ENCODE measurements around the gene PCDH9.
"Not testable (repeated sequence)": the region's sequence is repeated elsewhere in the genome, so short reads cannot be mapped to it uniquely, and the experiment has no call there.

PCDH9 gene

GRCh38 chr13:66807251-66807650 lies 422.9 kb downstream of the PCDH9 start:
- DNase-seq: no peak

DNA sequence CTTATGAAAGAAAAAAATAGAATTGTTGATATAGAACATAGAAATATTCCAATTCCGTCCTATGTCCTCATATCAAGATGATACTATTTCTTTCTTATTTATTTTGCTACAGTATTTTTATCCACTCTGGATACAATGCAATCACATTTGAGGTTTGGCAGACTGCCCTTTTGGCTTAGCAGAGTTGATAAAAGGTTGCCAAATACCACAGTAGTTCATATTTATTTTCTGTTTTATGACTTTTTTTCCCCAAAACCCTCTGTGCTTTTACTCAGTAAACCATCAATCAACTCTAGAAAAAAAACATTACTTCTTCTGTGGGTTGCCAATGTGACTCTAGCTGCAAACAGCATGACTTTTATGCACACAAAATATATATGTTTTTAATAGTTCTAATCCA lies 424.5 kb downstream of the PCDH9 start:
- no peak for DNase-seq

- no peak for DNase-seq
These were observed 426.2 kb downstream of the PCDH9 start for GRCh38 chr13:66803808-66804456.

DNA sequence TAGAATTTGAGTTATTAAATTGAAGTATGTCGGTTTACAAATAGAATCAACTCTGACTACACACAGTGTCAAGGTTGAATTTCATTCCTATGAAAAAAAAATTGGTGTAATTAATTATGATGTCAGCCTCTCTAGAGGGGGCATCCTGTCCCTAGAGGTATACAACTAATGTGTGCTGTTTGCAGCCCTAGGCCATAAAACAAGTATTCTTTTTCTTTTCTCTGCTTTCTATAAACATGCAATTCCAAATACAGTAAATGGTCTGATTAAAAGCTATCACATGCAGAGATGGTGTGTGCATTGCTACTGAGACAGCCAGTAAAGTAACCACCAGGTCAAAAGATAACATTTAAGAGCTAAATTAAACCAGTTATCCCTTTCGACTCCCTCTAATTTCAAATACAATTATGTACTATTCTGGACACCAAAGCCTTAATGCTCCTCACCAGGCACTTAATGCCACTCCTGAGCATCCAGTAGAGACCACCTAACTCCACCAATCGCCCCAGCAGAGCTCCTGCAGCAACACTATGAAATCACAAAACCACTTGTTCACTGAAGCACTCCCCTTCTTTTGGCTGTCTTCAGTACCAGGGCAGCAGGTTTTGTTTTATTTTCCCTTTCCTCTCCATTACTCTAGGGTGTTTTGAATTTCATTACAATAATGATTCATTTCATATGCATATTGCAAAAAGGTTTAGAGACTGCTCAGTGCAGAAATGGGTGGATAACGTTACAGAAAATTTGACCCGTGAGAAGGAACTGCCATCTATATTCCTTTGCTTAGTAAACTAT lies 426.9 kb downstream of the PCDH9 start:
- no peak for DNase-seq

GRCh38 chr13:66795636-66796035 lies 434.5 kb downstream of the PCDH9 start:
- DNase-seq: no peak

- DNase-seq: no peak
These were observed 435.6 kb downstream of the PCDH9 start for GRCh38 chr13:66794340-66795031.

GRCh38 chr13:66790861-66791260 lies 439.3 kb downstream of the PCDH9 start:
- DNase-seq: no peak

DNA sequence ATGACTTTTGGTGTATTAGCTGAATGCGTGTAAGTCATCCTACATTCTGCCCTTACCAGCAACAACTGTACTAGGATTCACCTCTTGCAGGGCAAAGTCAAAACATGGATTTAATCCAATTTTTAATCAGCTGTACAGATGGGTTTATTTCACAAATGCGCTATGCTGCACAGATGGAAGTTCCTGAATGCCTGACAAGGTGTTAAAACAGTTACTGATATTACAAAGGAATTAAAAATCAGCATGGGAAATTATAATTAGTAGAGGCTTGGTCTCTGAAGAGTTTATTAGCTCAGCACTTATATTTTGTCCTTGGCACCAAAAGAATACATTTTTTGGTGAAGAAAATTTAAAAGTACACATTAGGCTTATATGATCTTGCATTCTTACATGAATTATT lies 448.9 kb downstream of the PCDH9 start:
- no peak for DNase-seq

- no peak for DNase-seq
These were observed 449.3 kb downstream of the PCDH9 start for GRCh38 chr13:66780814-66781213.

DNA sequence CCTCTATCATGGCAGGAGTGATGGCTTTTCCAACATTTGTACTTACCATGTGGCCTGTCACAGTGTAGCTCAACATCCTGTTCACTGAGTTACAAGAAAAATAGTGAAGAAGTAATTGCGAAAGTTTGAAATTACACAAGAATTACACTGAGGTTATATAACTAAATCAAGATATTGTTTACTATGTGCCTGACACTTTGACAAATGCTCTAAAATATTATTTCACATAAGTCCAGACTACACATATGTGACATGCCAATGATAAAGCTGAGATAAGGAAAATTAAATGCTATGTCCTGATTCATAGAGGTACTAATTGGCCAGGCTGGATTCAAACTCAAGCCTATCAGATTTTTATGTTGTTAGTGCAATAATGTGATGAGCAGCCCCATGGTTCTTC lies 451.7 kb downstream of the PCDH9 start:
- no peak for DNase-seq

- DNase-seq: no peak
These were observed 454.9 kb downstream of the PCDH9 start for GRCh38 chr13:66775196-66775595.

GRCh38 chr13:66774046-66774445 lies 456.1 kb downstream of the PCDH9 start:
- DNase-seq: no peak

DNA sequence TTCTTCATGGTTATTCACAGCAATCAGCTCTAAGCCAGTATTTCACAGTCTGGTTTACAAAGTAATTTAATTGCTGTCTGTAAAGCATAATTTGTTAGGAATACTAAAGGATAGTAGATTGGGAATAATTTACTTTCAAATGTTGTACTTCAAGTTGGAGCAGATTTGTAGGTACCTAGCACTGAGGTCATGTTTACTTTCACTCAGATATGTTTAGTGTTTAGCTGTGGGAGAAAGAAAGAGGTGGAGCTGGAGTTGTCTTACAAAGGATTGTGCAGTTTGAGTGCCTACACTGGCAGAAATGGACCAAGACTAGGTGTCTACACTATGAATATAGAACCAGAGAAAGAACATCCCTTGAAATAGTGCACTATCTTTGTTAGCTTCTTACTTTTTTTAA lies 464.6 kb downstream of the PCDH9 start:
- DNase-seq: no peak

- DNase-seq: not testable (repeated sequence)
These were observed 469.5 kb downstream of the PCDH9 start for GRCh38 chr13:66760678-66761077.

DNA sequence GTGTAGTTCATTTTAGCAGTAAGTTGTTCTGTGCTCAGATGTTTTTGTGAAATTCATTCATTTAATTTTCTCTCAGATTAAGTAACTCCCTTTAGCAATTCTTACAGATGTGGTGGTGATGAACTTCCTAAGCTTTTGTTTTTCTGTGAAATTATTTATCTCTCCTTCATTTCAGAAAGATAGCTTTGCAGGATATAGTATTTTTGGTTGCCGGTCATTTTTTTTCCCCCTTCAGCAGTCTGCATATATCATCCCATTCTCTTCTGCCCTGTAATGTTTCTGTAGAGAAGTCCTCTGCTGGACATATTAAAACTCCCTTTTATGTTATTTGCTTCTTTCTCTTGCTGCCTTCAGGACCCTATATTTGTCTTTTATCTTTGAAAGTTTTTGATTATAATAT lies 470.2 kb downstream of the PCDH9 start:
- DNase-seq: no peak

- DNase-seq: no peak
These were observed 478.4 kb downstream of the PCDH9 start for GRCh38 chr13:66751691-66752090.

GRCh38 chr13:66748712-66749111 lies 481.4 kb downstream of the PCDH9 start:
- no peak for DNase-seq

GRCh38 chr13:66745307-66745706 lies 484.8 kb downstream of the PCDH9 start:
- no peak for DNase-seq

DNA sequence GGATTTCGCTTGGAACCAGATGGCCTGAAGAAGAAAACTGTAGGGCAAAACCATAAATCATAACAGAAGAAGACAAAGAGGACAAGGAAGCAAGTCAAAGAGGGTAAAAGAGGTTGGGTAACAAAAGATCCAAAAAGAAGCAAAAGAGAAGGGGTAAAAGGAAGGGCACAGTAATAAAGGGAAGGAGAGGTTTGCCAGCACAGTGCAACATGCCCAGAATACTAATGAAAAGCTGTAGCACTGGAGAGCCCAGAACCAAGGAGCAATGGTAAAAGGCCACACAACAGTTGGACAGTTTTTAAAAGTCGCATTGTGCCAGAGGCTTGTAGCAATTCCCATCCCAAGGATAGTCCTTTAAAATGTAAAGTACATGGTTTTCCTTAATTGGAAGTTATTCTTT lies 506.6 kb downstream of the PCDH9 start:
- DNase-seq: no peak

DNA sequence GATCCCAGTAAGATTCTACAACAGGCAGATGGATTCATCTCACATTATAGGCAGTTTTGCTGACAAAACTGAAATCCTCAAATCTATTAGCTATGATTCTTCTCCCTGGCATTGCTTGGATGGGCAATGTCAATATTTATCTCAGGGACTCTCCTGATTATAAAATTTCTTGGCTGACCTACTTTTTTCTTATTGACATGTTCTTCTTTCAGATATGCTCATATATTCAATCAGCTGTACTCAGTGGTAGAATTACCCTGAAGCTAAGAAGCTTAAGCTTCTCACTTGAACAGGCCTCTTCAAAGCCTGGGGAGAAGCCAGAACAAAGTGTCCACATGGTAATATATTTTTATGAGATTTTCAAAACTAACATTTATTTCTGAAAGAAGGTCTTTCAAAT lies 513.6 kb downstream of the PCDH9 start:
- DNase-seq: no peak

DNA sequence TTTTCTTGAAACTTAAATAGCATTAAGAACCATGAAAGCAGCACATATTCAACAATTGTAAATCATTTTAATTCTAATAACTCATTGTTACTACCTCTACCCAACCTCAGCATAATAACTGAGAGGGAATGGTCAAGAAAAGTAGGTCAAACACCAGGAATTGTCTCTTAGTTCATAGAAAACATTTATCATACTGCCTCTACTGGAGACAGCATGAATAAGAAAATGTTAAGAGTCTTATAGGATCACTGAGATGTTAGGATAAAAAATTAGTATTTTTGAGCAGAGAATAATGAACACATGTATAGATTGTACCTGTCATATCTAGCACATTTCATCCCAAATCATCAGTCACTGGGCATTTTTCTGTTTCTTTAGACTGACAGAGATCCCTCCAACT lies 515.3 kb downstream of the PCDH9 start:
- no peak for DNase-seq

DNA sequence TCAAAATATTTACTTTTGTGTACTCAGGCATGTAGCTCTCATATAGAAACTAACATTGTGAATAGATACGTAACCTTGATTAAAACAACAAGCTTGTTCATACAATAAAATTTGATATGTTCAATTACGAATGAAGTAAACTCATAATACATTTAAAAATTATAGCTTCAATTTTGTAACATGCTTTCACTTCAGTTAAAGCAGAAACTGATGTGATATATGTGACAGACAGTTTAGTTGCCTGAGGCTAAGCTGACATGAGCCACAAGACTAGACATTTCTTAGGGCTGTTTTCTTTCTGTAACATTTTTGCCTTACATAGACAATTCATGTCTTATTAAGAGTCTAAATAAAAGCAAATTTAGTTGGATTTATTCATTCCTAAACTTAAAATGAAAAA lies 526.0 kb downstream of the PCDH9 start:
- DNase-seq: no peak

DNA sequence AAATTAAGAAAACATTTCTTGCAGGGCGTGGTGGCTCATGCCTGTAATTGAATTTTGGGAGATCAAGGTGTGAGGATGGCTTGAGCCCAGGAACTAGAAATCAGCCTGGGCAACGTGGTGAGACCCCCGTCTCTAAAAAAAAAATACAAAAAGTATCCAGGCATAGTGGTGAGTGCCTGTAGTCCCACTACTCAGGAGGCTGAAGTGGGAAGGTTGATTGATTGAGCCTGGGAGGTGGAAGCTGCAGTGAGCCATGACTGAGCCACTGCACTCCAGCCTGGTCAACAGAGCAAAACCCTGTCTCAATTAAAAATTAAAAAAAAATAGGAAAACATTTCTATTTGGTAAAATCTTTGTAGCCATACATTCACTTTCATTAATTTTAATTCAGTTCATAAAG lies 526.5 kb downstream of the PCDH9 start:
- DNase-seq: no peak

DNA sequence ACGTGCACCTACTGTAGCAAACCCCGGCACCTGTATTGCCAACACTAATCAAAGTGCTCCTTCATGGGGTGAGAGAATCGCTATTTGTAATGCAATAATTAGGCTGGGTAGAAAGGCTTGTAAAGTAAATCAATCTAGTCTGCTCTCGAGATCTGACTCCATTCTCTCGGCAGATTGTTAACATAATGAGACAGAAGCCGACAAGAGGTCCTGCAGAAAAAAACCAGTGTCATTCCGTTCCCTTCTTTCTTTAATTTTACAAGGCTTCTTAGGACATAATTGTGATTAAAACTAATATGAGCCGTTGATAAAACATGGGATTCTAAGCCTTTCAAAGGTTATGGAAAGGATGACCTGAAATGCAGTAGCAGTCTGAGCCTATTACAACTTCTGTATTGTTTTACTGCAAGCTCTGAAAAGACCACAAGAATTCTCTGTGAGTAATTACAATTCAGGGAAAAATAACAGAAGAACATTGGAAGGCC lies 530.0 kb downstream of the PCDH9 start:
- DNase-seq: no peak
